Skeletal muscle cell (primary cell): Measurements from ENCODE around the gene APBB1IP.
"Not testable (repeated sequence)": the region's sequence is repeated elsewhere in the genome, so short reads cannot be mapped to it uniquely, and the experiment has no call there.

Experiments used
- DNase-seq: peaks from one replicate; pipeline ENCODE4 v3.0.0-alpha.2; 2010; ENCODE audit warnings: low read depth
- H3K4me3 ChIP-seq: 2 replicates; pipeline ENCODE4 v1.5.1; 2011; ENCODE audit warnings: low read depth, mild to moderate bottlenecking, control low read depth, low read length, moderate library complexity

Gene APBB1IP

DNA sequence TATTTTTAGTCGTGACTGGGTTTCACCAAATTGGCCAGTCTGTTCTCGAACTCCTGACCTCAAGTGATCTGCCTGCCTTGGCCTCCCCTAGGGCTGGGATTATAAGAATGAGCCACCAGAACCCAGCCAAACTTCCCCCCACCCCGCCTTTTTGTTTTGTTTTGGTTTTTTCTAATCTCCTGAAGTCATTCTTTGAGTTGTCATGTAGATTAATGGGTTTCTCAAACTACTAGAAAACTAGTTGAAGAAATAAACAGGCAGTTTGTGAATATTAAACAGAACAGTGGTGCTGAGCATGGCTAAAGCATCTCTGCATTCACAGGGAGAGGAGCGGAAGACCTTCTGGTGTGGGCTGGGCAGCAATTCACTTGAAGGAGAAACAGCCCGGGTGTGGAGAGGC lies 151.7 kb downstream of the APBB1IP start:
- not testable (repeated sequence) for DNase-seq, H3K4me3 ChIP-seq

DNA sequence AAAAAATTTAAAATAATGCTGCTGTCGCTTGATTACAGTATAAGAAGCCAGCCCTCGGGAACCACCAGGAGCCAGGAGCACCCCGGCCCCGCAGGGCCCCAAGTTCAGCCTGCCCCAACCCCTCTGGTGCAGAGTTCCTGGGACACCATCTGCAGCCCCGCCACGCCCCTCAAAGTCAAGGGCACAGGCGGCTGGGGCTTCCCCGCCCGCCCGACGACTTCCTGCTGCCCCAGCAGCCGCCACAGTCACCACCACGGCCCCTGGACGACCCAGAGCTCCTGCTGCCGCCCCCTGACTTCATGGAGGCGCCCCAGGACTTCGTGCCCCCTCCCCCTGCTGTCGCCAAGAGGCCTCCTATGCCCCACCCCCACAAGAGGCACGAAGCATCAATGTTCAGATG lies 155.8 kb downstream of the APBB1IP start:
- H3K4me3 ChIP-seq: no peak overlapping the region
- no peak for DNase-seq

DNA sequence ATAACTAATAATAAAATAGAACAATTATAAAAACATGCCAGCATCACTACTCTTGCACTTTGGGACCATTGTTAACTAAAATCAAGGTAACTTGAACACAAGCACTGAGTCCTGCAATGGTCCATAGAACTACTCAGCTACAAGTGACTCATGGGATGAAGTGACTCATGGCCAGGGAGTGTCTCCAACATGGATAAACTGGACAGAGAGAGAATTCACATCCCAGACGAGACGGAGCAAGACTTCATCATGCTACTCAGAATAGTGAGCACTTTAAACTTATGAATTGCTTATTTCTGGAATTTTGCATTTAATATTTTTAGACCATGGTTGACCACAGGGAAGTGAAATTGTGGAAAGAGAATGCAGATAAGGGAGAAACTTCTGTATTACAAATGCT lies 165.1 kb downstream of the APBB1IP start:
- not testable (repeated sequence) for H3K4me3 ChIP-seq

DNA sequence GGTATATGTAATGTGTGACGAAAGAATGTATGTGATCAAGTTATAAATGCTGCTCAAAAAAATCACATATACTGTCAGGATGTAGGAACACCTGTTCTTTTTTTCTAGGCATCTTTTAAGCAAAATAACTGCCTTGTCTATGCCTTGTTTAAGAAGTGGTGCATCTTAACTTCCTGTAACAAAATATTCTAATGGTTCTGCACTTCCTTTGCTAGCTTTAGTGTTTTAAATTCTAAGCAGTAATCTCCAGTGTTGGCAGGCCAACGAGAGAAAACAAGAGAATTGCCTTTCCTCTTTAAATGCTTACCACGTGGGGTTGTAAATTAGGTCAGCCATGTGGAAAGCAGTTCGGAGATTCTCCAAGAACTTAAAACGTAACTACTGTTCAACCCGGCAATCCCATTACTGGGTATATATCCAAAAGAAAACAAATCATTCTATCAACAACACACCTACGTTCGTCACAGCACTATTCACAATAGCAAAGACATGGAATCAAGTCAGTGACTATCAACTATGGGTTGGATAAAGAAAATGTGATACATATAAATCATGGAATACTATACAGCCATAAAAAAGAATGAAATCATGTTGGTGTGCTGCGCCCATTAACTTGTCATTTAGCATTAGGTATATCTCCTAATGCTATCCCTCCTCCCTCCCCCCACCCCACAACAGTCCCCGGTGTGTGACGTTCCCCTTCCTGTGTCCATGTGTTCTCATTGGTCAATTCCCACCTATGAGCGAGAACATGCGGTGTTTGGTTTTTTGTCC lies 166.4 kb downstream of the APBB1IP start:
- H3K4me3 ChIP-seq, DNase-seq: not testable (repeated sequence)

More for the DNA sequence above, 165.1 kb downstream of the APBB1IP start:
- DNase-seq: not testable (repeated sequence)

DNA sequence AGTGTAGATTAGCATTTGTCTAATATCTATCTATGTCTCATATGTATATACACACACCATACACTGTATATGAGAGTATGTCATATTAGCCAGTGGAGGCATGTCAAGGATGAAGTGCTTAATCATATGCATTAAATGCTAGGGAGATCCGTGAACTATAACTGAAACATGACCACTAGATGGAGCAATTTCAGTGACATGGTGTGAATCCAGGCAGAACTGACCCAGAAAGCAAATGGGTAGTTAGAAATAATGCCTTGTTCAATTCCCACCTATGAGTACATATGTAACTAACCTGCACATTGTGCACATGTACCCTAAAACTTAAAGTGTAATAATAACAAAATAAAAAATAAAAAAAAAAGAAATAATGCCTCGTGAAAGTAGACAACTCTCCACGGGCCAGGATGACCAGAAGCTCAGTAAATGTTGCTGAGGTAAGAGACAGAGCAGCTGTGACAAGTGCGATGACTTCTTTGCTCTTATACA lies 168.3 kb downstream of the APBB1IP start:
- DNase-seq, H3K4me3 ChIP-seq: not testable (repeated sequence)

DNA sequence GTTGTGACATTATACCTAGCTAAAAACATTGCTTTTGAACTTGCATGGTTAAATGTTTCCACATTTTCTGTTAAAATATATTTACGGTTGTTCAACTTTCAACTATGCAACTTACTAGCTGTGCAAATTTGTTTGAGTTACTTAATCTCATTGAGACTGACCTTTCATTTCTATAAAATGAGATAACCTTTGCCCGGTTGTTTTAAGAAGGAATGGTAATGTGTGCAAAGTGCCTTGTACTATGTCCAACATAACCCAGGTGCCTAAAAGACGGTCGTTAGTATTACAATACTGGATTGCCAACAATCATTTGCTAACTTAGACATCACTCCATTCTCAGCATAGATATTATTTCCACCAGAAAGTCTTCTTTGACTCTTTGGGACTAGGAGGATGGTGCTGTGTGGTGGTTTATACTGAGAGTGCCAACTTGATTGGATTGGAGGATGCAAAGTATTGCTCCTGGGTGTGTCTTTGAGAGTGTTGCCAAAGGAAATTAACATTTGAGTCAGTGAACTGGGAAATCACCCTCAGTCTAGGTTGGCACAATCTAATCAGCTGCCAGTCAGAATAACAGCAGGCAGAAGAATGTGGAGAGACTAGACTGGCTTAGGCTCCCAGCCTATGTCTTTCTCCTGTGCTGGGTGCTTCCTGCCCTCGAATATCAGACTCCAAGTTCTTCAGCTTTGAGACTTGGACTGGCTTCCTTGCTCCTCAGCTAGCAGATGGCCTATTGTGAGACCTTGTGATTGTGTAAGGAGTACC lies 174.2 kb downstream of the APBB1IP start:
- no peak for DNase-seq
- H3K4me3 ChIP-seq: no peak overlapping the region
